Muscle layer of duodenum (tissue), 2 donors: ENCODE results near the gene PSAP.

Experiments
- H3K27ac ChIP-seq: one replicate; pipeline ENCODE4 v1.7.0; 2013; ENCODE audit warnings: mild to moderate bottlenecking, low read length
- H3K27me3 ChIP-seq: one replicate; pipeline ENCODE4 v1.7.0; 2013; ENCODE audit warnings: low read depth, mild to moderate bottlenecking, control low read depth, low read length
- H3K36me3 ChIP-seq, 2 donors: one replicate each; pipeline ENCODE4 v1.7.0; 2013; ENCODE audit warnings: low read length in 2 of 2, control low read depth in 1 of 2, mild to moderate bottlenecking in 1 of 2; ENCODE audit not compliant: insufficient read depth in 2 of 2, control insufficient read depth in 1 of 2
- H3K4me1 ChIP-seq, 2 donors: one replicate each; pipeline ENCODE4 v1.7.0; 2013; ENCODE audit warnings: low read length in 2 of 2, mild to moderate bottlenecking in 2 of 2, control low read depth in 1 of 2, moderate library complexity in 1 of 2; ENCODE audit not compliant: insufficient read depth in 2 of 2, control insufficient read depth in 1 of 2
- H3K4me3 ChIP-seq, 2 donors: one replicate each; pipeline ENCODE4 v1.7.0; 2013; ENCODE audit warnings: low read length in 2 of 2, low read depth in 1 of 2, mild to moderate bottlenecking in 1 of 2
- H3K9me3 ChIP-seq, 2 donors: one replicate each; pipeline ENCODE4 v1.7.0; 2013; ENCODE audit warnings: low read length in 2 of 2, control low read depth in 1 of 2, mild to moderate bottlenecking in 1 of 2; ENCODE audit not compliant: control insufficient read depth in 1 of 2
- donor health status: healthy.

The PSAP gene

GRCh38 chr10:71819985-71820384 lies 31.1 kb downstream of the PSAP start:
- Histone ChIP-seq H3K27ac (no peak overlapping the region), H3K36me3 (peaks cover 91 to 94% of the 10 kb centered on the region in 2 donors), H3K27me3 (no peaks in the 10 kb centered on the region), H3K9me3 (no peaks in the 10 kb centered on the region), H3K4me1 (peaks cover 0 to 15% of the 10 kb centered on the region in 2 donors), H3K4me3 (no peak overlapping the region)

GRCh38 chr10:71819441-71819861 lies 31.6 kb downstream of the PSAP start:
- H3K9me3 ChIP-seq: no peaks in the 10 kb centered on the region
- H3K4me3 ChIP-seq: no peak overlapping the region
- H3K4me1 ChIP-seq: peaks cover 0 to 15% of the 10 kb centered on the region in 2 donors
- peaks cover 85 to 88% of the 10 kb centered on the region in 2 donors for H3K36me3 ChIP-seq
- no peak overlapping the region for H3K27ac ChIP-seq
- H3K27me3 ChIP-seq: no peaks in the 10 kb centered on the region

GRCh38 chr10:71818674-71819260 lies 32.3 kb downstream of the PSAP start:
- Histone ChIP-seq H3K27me3 (no peaks in the 10 kb centered on the region), H3K4me3 (no peak overlapping the region), H3K27ac (no peak overlapping the region), H3K9me3 (no peaks in the 10 kb centered on the region), H3K4me1 (peaks cover 0 to 15% of the 10 kb centered on the region in 2 donors), H3K36me3 (peaks cover 79 to 82% of the 10 kb centered on the region in 2 donors)

- Histone ChIP-seq H3K9me3 (no peaks in the 10 kb centered on the region), H3K27ac (no peak overlapping the region), H3K27me3 (no peaks in the 10 kb centered on the region), H3K36me3 (peaks cover 71 to 74% of the 10 kb centered on the region in 2 donors), H3K4me3 (no peak overlapping the region), H3K4me1 (peaks cover 0 to 18% of the 10 kb centered on the region in 2 donors)
Measured at GRCh38 chr10:71817831-71818655, 33.0 kb downstream of the PSAP start.

- Histone ChIP-seq H3K4me1 (peaks cover 0 to 28% of the 10 kb centered on the region in 2 donors), H3K36me3 (peaks cover 64 to 68% of the 10 kb centered on the region in 2 donors), H3K27me3 (no peaks in the 10 kb centered on the region), H3K27ac (no peak overlapping the region), H3K9me3 (no peaks in the 10 kb centered on the region), H3K4me3 (no peak overlapping the region)
Measured at GRCh38 chr10:71816936-71817618, 34.0 kb downstream of the PSAP start.

- H3K27me3 ChIP-seq: no peaks in the 10 kb centered on the region
- H3K9me3 ChIP-seq: no peaks in the 10 kb centered on the region
- peaks cover 0 to 34% of the 10 kb centered on the region in 2 donors for H3K4me1 ChIP-seq
- peaks cover 57 to 61% of the 10 kb centered on the region in 2 donors for H3K36me3 ChIP-seq
- no peak overlapping the region for H3K4me3 ChIP-seq
- no peak overlapping the region for H3K27ac ChIP-seq
Measured at GRCh38 chr10:71816421-71816851, 34.6 kb downstream of the PSAP start.

GRCh38 chr10:71815515-71816130 lies 35.4 kb downstream of the PSAP start:
- no peaks in the 10 kb centered on the region for H3K9me3 ChIP-seq
- H3K27me3 ChIP-seq: no peaks in the 10 kb centered on the region
- H3K27ac ChIP-seq: no peak overlapping the region
- H3K4me1 ChIP-seq: peaks cover 0 to 34% of the 10 kb centered on the region in 2 donors
- H3K36me3 ChIP-seq: peaks cover 49 to 53% of the 10 kb centered on the region in 2 donors
- H3K4me3 ChIP-seq: no peak overlapping the region

GRCh38 chr10:71814922-71815411 lies 36.1 kb downstream of the PSAP start:
- Histone ChIP-seq H3K4me3 (no peak overlapping the region), H3K9me3 (no peaks in the 10 kb centered on the region), H3K36me3 (peaks cover 43 to 47% of the 10 kb centered on the region in 2 donors), H3K4me1 (peaks cover 0 to 34% of the 10 kb centered on the region in 2 donors), H3K27me3 (no peaks in the 10 kb centered on the region), H3K27ac (no peak overlapping the region)

- Histone ChIP-seq H3K27ac (no peak overlapping the region), H3K4me3 (no peak overlapping the region), H3K4me1 (peaks cover 0 to 34% of the 10 kb centered on the region in 2 donors), H3K27me3 (no peaks in the 10 kb centered on the region), H3K36me3 (peaks cover 28% of the 10 kb centered on the region in 2 donors), H3K9me3 (no peaks in the 10 kb centered on the region)
Measured at GRCh38 chr10:71812913-71813590, 38.0 kb downstream of the PSAP start.

GRCh38 chr10:71812016-71812912 lies 38.8 kb downstream of the PSAP start:
- no peaks in the 10 kb centered on the region for H3K9me3 ChIP-seq

More at GRCh38 chr10:71812016-71812912, 38.8 kb downstream of the PSAP start:
- Histone ChIP-seq H3K36me3 (peaks cover 20% of the 10 kb centered on the region in 2 donors), H3K4me1 (peaks cover 0 to 28% of the 10 kb centered on the region in 2 donors), H3K27ac (no peak overlapping the region), H3K4me3 (no peak overlapping the region), H3K27me3 (no peaks in the 10 kb centered on the region)
